Measurements from ENCODE around the gene AGFG2.

AGFG2 gene

DNA sequence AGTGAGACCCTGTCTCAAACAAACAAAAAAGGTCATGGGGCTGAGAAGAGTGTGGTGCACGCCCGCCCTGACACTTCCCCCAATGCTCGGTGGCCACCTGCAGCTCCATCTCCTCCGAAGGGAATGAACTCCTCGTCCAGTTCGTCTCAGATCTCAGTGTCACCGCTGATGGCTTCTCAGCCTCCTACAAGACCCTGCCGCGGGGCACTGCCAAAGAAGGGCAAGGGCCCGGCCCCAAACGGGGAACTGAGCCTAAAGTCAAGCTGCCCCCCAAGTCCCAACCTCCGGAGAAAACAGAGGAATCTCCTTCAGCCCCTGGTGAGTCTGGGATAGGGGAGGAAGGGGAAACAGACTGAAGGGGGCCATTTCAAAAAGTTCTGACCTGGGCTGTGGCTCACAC lies 67.3 kb downstream of the AGFG2 start:
- FAIRE-seq: no peak

DNA sequence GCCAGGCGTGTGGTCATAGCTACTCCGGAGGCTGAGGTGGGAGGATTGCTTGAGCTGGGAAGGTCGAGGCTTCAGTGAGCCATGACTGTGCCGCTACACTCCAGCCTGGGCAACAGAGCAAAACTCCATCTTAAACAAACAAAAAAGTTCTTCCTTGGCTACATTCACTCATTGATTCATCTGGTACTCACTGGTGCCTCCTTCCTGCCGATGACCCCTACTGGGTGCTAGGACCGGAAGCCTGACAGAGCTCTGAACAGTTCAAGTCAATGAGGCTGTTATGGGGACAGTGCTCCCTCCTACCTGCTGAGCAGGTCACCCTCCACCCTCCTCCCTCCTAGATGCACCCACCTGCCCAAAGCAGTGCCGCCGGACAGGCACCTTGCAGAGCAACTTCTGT lies 68.1 kb downstream of the AGFG2 start:
- FAIRE-seq (no peak), DNase-seq (ENCODE audit: insufficient read length, low spot score) (no peak)

More for the DNA sequence above, 67.3 kb downstream of the AGFG2 start:
- no peak for DNase-seq (ENCODE audit: insufficient read length, low spot score)

DNA sequence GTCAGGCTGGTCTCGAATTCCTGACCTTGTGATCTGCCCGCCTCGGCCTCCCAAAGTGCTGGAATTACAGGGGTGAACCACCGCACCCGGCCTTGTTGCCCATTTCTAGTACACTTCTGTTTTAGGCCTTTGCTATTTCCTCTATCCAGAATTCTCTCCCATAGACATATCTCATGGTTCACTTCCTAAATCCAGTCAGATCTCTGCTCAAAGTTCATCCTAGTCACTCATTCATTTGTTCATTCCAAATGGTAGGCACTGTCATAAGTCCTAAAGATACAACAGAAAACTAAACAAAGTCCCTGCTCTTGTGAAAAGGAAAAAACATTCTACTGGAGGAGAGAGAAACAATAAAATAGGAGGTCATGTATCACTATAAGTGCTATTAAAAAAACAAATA lies 71.0 kb downstream of the AGFG2 start:
- FAIRE-seq (no peak), DNase-seq (ENCODE audit: insufficient read length, low spot score) (no peak)

DNA sequence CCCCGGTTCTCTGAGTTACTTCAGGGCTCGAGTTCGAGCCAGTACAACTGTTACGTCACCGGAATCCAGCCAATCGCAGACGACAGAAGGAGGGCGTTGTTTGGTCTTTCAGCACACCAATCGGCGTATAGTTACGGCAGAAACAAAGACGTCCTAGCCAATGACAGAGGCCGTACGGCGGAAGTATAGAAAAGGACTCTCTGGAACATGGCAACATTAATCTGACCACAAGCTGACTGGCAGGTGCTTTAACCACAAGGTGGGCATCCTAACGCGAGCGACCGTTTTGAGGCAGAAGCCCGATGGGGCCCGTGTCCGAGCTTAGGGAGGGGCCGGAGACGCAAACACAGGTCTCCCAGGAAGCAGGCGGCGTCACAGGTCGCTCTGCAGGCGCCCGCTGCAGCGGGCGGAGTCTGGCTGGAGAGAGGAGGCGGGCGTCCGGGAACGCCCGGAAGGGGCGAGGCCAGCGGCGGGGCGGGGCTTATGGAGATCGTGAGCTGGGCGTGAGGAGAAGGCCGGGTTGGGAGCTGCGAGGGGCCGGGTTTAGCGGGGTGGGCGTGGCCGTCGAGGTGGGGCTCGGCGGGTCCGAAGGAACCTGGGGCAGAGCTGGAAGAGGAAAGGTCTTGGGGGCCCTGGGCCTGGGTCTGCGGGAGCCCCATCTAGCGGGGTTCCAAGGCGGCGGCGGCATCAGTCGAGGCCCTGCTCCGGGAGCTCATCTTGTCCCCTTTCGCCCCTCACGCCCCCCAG lies 73.2 kb downstream of the AGFG2 start, which contains the start of gene MOSPD3:
TSS of gene MOSPD3 (plus strand) at position 558 of the 747 bp plus-strand sequence. CDS start 252 bp downstream, outside the sequence.
- FAIRE-seq (no peak), DNase-seq (ENCODE audit: insufficient read length, low spot score) (peak; percentile 95)

DNA sequence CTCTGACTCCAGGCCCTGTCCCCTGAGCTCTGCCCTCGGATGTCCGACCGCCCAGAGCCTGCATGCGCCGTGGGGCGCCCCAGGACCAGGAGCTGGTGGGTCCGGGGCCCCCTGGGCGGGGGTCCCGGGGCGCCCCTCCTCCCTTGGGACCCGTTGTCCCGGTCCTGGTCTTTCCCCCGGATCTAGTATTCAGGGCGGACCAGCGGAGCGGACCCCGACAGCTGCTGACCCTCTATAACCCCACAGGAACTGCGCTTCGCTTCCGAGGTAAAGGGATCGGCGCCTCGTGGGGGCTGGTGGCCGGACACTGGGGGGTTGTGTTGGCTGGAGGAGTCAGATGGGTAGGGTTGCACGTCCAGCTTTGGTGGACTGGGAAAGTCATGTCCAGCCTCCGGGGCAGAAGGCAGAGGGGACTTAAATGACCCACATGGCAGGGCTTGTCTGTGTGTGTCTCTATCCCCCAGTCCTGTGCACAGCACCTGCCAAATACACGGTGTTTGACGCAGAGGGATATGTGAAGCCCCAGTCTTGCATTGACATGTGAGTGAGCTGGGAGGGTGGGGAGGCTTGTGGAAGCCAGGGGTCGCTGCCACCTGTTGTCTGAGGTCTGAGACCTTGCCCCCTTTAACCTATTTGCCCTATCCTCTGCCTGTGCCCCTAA lies 73.9 kb downstream of the AGFG2 start:
- no peak for FAIRE-seq

DNA sequence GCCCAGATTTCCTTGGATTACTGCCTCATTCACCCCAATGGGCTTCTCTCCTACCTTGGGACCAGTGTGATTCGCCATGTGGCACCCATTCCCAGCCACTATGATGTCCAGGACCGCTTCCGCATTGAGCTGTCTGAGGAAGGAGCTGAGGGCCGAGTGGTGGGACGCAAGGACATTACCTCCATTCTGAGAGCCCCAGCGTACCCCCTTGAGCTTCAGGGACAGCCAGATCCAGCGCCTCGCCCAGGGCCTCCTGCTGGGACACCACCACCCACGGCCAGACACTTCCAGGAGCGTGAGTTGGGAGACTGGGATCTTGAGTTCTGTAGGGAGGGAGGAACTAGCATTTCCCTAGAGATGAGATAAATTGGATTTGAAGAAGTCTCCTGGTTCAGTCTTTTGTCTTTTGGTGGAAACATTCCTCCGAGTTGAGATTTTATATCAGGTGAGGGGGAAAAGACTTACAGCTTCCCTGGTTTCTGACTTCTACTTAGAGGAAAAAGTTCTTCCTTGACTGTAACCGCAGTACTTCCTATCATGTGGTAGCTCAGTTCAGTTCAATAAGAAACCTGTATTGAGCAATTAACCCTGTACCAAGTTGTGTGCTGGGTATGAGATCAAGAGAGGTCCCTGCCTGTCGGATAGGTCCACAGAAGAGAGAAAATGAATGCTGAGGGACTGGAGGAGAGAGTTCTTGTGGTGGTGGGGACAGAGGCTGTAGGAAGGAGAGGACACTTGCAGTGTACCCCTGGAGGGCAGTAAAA lies 74.6 kb downstream of the AGFG2 start:
- no peak for DNase-seq (ENCODE audit: insufficient read length, low spot score)
- no peak for FAIRE-seq

More for the DNA sequence above, 73.9 kb downstream of the AGFG2 start:
- no peak for DNase-seq (ENCODE audit: insufficient read length, low spot score)

DNA sequence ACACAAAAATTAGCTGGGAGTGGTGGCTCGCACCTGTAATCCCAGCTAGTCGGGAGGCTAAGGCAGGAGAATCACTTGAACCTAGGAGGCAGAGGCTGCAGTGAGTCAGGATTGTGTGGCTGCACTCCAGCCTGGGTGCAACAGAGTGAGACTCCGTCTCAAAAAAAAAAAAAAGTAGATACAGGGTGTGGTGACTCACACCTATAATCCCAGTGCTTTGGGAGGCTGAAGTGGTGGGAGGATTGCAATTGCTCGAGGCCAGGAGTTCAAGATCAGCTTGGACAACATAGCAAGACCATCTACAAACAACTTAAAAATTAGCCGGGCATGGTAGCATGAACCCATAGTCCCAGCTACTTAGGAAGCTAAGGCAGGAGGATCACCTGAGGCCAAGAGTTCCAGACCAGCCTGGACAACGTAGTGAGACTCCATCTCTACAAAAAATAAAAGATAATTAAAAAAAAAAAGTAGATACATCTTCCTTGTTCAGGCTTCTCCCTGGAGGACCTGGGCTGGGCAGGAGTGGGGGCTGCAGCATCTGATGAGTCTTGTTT lies 75.4 kb downstream of the AGFG2 start:
- FAIRE-seq (no peak), DNase-seq (ENCODE audit: insufficient read length, low spot score) (no peak)
